ENCODE results near the gene ST8SIA2.

ST8SIA2 gene

GRCh38 chr15:92393071-92393979, at the start of gene ST8SIA2:
ST8SIA2 (plus strand) TSS chr15:92393881; CDS start chr15:92394065, 184 bp downstream.
- DNase-seq (ENCODE audit: low read depth), result no peak

- DNase-seq (ENCODE audit: low read depth), result no peak
These were observed 49.6 kb upstream of the ST8SIA2 start for GRCh38 chr15:92343924-92344643.

DNA sequence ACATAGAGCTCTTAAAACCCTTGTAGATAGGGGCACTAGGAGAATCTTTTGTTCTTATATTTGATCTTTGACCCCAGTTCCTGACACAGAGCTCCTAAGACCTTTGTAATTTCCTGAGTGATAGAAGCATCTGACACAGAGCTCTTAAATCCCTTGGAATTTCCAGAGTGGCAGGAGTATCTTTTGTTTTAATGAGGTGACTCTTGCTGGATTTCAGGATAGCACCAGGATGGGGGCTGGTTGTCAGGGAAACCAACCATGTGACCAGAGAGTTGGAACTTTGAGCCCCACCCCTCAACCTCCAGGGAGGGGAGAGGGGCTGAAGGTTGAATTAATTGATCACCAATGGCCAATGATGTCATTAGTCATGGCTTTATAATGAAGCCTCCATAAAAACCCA, 47.6 kb upstream of the ST8SIA2 start:
- no peak for DNase-seq (ENCODE audit: low read depth)

DNA sequence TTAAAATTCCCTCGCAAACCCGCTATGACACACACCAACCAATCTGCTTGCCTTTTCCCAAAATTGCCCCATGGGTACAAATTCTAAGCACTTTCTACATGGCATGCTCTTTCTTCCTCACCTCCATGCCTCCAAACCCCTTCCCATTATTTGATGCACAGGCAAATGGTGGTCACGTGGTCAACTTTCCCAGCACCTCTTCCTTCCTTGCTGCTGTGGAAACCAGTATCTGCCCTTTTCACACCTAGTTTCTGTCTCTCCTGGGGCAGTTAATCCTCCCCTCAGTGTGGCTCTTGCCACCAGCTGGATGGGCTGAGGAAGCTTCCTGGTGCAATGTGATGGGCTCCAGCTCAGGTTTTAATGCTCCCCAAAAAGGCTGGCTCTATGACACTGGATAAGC, 38.4 kb upstream of the ST8SIA2 start:
- DNase-seq (ENCODE audit: low read depth), result no peak

- no peak for DNase-seq (ENCODE audit: low read depth)
These were observed 32.2 kb upstream of the ST8SIA2 start for GRCh38 chr15:92361321-92362000.

- no peak for DNase-seq (ENCODE audit: low read depth)
These were observed 31.7 kb upstream of the ST8SIA2 start for GRCh38 chr15:92362001-92362350.

GRCh38 chr15:92365084-92365483, 28.6 kb upstream of the ST8SIA2 start:
- DNase-seq (ENCODE audit: low read depth), result no peak

- no peak for DNase-seq (ENCODE audit: low read depth)
These were observed 27.8 kb upstream of the ST8SIA2 start for GRCh38 chr15:92365906-92366305.

DNA sequence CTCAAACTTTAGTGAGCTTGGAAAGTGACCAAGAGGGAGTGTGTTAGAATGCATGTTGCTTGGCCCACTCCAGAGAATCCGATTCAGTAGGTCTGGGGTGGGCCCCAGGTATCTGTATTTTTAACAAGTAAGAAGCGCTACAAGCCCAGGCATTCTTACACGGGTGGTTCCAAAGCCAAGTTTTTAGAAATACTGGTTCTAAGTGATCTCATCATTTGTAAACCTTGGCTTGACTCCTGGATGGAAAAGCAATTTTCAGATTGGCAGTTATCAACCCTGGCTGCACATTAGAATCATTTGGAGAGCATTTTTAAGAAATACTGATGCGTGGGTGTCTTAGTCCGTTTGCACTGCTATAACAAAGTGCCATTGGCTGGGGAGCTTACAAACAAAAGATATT, 27.3 kb upstream of the ST8SIA2 start:
- no peak for DNase-seq (ENCODE audit: low read depth)

- DNase-seq (ENCODE audit: low read depth), result no peak
These were observed 18.6 kb upstream of the ST8SIA2 start for GRCh38 chr15:92375057-92375456.

- DNase-seq (ENCODE audit: low read depth), result no peak
These were observed 17.6 kb upstream of the ST8SIA2 start for GRCh38 chr15:92376109-92376508.

DNA sequence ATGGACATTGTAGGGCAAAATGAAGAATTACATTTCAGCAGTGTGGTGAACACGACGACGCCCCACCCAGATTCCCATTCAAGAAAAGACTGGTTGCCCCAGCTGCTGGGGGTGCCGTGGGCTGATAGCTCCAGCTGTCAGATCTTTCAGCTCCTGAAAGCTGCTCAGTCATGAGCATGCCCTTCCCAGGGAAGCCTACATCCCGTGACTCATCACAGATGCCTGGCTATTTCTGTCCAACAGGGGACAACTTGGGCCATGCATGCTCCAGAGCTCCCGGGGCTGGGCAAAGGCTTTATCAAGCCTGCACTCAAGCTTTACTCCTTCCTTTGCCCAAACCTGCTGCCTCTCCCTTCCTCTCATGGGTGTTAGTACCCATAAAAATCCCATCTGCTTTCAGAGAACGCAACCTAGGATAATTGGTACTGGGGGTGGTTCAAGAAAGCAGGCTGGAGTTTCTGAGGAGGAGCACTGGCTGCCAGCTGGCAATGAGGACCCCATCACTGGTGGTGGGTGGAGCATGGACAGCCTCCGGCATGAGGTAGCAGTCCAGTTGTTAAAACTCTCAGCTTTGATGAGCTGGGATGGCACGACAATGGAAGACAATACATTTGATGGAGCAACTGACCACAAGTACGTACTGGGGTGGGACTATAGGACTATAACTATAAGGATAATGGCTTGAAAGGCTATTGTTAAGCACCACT, 16.4 kb upstream of the ST8SIA2 start:
- DNase-seq (ENCODE audit: low read depth), result no peak

DNA sequence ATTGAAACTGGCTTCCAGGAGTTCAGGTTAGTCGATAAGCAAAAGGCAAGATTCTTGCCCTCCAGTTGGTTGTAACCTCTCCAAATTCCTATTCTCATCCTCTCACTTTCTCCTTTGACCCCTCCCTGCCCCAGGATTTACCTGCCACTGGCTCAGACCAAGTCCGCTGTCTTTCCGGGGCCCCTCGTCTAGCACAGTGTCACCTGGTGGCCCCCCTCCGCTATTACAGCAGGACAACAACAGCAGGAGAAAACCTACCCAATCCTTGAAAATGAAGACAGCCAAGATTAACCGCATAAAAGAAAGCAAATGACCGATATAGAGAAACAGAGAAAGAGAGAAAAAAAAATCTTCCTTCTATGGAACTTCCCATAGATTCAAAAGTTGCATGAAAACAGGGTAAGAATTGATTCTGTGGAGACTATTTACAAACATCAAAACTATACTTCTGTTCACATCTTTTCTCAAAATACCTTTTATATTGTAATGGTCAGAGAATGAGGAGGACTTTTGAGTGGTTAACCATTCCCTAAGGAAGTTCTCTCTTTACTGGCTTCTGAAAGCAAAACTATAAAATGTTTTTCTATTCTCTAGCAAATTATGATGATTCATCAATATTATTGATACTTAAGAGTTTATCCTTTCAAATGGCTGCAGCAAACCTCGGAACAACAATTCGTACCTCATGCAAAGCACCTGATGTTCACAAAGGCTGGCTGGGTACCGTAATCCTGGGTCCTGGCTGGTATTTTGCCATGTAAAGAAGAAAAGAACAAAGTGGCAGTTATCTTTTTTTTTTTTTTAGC, 10.0 kb upstream of the ST8SIA2 start:
- no peak for DNase-seq (ENCODE audit: low read depth)

- DNase-seq (ENCODE audit: low read depth), result no peak
These were observed 9.3 kb upstream of the ST8SIA2 start for GRCh38 chr15:92384381-92384780.

DNA sequence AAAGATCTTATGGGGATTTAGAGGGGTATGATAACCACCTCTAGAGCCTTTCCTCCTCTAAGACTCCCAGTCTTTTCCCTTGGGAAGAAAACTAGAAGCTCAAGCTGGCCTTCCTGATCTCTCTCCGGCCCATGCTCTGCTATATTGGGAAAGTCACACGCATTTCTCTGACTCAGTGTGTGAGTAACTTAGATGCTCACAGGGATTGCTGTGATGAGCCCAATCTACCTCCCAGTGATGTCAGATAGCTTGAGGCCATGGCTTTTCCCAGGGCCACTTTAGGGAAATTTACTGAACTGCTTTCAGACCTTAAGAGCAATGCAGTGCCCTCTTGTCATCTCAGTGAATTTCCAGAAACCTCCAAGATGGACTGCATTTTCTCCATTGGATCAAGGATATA, 8.6 kb upstream of the ST8SIA2 start:
- no peak for DNase-seq (ENCODE audit: low read depth)

GRCh38 chr15:92391640-92392039, 2.0 kb upstream of the ST8SIA2 start:
- no peak for DNase-seq (ENCODE audit: low read depth)

- no peak for DNase-seq (ENCODE audit: low read depth)
These were observed 1.2 kb upstream of the ST8SIA2 start for GRCh38 chr15:92392462-92392861.

DNA sequence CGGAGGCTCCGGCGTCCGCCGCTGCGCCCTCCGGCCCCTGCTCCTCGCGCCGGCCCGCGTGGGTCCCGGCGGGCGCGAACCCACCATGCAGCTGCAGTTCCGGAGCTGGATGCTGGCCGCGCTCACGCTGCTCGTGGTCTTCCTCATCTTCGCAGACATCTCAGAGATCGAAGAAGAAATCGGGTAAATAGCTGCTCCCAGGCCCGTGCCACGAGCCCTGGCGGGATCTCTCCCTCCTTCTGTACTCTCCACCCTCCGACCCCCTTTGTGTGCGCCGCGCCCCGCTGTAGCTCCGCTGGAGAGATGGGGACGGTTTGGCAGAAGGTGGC, 263 bp downstream of the ST8SIA2 start:
- no peak for DNase-seq (ENCODE audit: low read depth)

DNA sequence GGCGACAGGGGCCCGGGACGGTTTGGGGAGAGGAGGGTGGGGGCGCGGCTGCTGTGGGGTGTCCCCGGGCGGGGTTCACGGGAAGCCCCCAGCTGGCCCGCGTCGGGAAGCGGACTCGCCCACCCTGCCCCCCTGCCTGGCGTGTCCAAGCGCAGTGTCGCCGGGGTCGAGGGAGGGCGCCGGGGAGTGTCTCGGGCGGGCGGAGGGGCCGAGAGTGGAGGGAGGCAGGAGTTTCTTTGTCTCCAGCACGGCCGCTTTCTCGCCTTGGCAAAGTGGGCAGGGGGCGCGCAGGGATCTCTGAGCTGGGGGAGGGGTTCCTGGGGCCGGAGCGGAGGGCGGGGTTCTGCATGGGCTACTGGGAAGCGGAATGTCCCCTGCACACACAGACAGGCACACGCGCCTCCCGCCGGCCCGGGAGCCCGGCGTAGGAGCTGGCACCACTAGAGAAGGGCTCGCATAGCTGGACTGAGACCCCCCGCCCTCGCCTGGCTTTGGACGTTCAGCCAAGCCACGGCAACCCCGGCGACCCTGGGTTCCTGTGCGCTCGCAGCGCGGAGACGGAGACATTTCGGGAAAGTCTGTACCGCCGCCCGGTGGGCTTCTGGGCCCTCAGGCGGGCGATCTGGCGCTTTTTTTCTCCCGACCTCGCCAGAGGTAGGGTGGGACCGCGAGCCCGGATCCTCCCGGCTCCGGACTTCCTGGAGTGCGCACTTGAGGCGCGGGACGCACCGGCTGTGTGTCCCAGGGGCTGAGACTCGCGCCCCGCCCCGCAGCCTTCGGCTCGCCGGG, 822 bp downstream of the ST8SIA2 start:
- DNase-seq (ENCODE audit: low read depth), result no peak

- no peak for DNase-seq (ENCODE audit: low read depth)
These were observed 1.5 kb downstream of the ST8SIA2 start for GRCh38 chr15:92395098-92395635.
